ENCODE data around the gene RAB18.
"Not testable (repeated sequence)": the region's sequence is repeated elsewhere in the genome, so short reads cannot be mapped to it uniquely, and the experiment has no call there.

RAB18 gene

GRCh38 chr10:27504007-27504807 is at the start of gene RAB18:
TSS of gene RAB18 (plus strand) at chr10:27504304. CDS start at chr10:27504370, 66 bp downstream.
- peak; percentile 98 for DNase-seq (ENCODE audit: low read depth)

- no peak for DNase-seq (ENCODE audit: low read depth)
These were observed 49.3 kb upstream of the RAB18 start for GRCh38 chr10:27454837-27455236.

GRCh38 chr10:27457261-27457945 is 46.7 kb upstream of the RAB18 start:
- DNase-seq (ENCODE audit: low read depth) = no peak

- no peak for DNase-seq (ENCODE audit: low read depth)
These were observed 46.1 kb upstream of the RAB18 start for GRCh38 chr10:27457966-27458365.

GRCh38 chr10:27461312-27461711 is 42.8 kb upstream of the RAB18 start:
- DNase-seq (ENCODE audit: low read depth) = no peak

GRCh38 chr10:27463961-27464360 is 40.1 kb upstream of the RAB18 start:
- DNase-seq (ENCODE audit: low read depth) = no peak

GRCh38 chr10:27464993-27465392 is 39.1 kb upstream of the RAB18 start:
- DNase-seq (ENCODE audit: low read depth) = no peak

GRCh38 chr10:27465596-27465995 is 38.5 kb upstream of the RAB18 start:
- not testable (repeated sequence) for DNase-seq (ENCODE audit: low read depth)

- DNase-seq (ENCODE audit: low read depth) = no peak
These were observed 33.2 kb upstream of the RAB18 start for GRCh38 chr10:27470885-27471284.

GRCh38 chr10:27474741-27475140 is 29.4 kb upstream of the RAB18 start:
- DNase-seq (ENCODE audit: low read depth) = no peak

GRCh38 chr10:27479016-27479415 is 25.1 kb upstream of the RAB18 start:
- DNase-seq (ENCODE audit: low read depth) = no peak

GRCh38 chr10:27481486-27481885 is 22.6 kb upstream of the RAB18 start:
- no peak for DNase-seq (ENCODE audit: low read depth)

- DNase-seq (ENCODE audit: low read depth) = no peak
These were observed 20.8 kb upstream of the RAB18 start for GRCh38 chr10:27482984-27483956.

- DNase-seq (ENCODE audit: low read depth) = no peak
These were observed 18.7 kb upstream of the RAB18 start for GRCh38 chr10:27485368-27485767.

- no peak for DNase-seq (ENCODE audit: low read depth)
These were observed 18.1 kb upstream of the RAB18 start for GRCh38 chr10:27485986-27486385.

GRCh38 chr10:27490807-27491206 is 13.3 kb upstream of the RAB18 start:
- DNase-seq (ENCODE audit: low read depth) = no peak

- no peak for DNase-seq (ENCODE audit: low read depth)
These were observed 9.8 kb upstream of the RAB18 start for GRCh38 chr10:27494116-27494805.

- DNase-seq (ENCODE audit: low read depth) = no peak
These were observed 8.0 kb upstream of the RAB18 start for GRCh38 chr10:27496137-27496536.

GRCh38 chr10:27500096-27500495 is 4.0 kb upstream of the RAB18 start:
- no peak for DNase-seq (ENCODE audit: low read depth)

- DNase-seq (ENCODE audit: low read depth) = no peak
These were observed 3.2 kb upstream of the RAB18 start for GRCh38 chr10:27500886-27501285.

GRCh38 chr10:27503498-27504006 is 552 bp upstream of the RAB18 start:
- no peak for DNase-seq (ENCODE audit: low read depth)

Data from stimulated activated CD4-positive, alpha-beta T cell treated with anti-CD3 and anti-CD28 coated beads, Interleukin-2, amount 100 ng/mL, for 4 hours (primary cell).